ENCODE data around the gene FAM83C. TPM values are rescaled to one million over a fixed set of nuclear protein-coding genes. Genes with fewer than 3 reads are reported as not detected.

FAM83C gene
- total RNA-seq, 1 experiment from 2014 or later = not detected

DNA sequence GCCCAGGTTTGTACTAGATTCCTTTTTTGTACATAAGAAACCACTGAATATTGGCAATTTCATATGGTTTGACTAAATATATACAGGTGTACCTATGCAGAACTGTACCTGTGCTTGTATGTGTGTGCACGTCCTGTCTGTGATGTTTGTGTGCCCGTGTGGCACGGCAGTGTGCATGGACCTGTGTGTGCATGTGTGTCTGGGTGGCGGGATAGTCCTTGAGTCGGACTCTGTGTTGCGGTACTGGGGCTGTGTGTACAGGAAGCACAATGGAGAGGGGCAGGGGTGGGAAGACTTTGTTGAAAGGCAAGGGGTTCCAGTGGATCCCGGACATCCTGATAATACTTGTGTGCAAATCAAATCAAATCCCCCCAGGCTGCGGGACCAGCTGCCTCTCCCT, 3.4 kb upstream of the FAM83C start:
- no peak for DNase-seq (ENCODE audit: low read depth, low spot score)
- Histone ChIP-seq H3K79me2 (ENCODE audit: insufficient read depth, low read length) (no peaks in the 10 kb centered on the region), H3K9ac (ENCODE audit: low read length) (no peak overlapping the region), H3K4me3 (replicated peaks in 1 of 2; ENCODE audit: low read depth in 1 of 2, low read length in 2 of 2) (no peak overlapping the region), H3K9me3 (ENCODE audit: control insufficient read depth in 1 of 2, insufficient read depth in 1 of 2, low read depth in 1 of 2, low read length in 2 of 2) (no peaks in the 10 kb centered on the region), H3K4me1 (ENCODE audit: control insufficient read depth in 1 of 2, insufficient read depth in 2 of 2, low read length in 2 of 2) (peaks cover 5 to 13% of the 10 kb centered on the region in 2 experiments; a peak in 2 of 4 replicates), H3K36me3 (ENCODE audit: control insufficient read depth in 1 of 2, insufficient read depth in 2 of 2, low read length in 2 of 2) (no peaks in the 10 kb centered on the region), H3K9me2 (ENCODE audit: insufficient read depth) (no peaks in the 10 kb centered on the region), H4K20me1 (ENCODE audit: insufficient read depth) (no peaks in the 10 kb centered on the region), H3K27me3 (ENCODE audit: insufficient read depth, low read length) (no peaks in the 10 kb centered on the region), H2AFZ (ENCODE audit: low read depth, low read length, poor library complexity, severe bottlenecking) (no peak overlapping the region), H3K27ac (ENCODE audit: low read depth, low read length) (no peak overlapping the region), H3K4me2 (ENCODE audit: low read length) (no peak overlapping the region)
- no peak for ATAC-seq
- RAD21 ChIA-PET (ENCODE audit: low non-redundant PET in 1 of 2, low total read pairs in 2 of 2, uncharacterized antibody in 2 of 2, unreplicated experiment in 2 of 2) = interaction anchor here in 1 of 2 experiments (0.8 kb wide), 1 partner anchor 11 kb away, joined by 3 read pairs; the partner anchor contains the start of gene EIF6
- POLR2A ChIA-PET = interaction anchor here (1.0 kb wide), 2 partner anchors 8 to 10 kb away, joined by 3 to 4 read pairs; no protein-coding TSS in a partner anchor
- CTCF ChIA-PET = interaction anchor here (5.2 kb wide), 1 partner anchor 9 kb away, joined by 27 read pairs; no protein-coding TSS in a partner anchor
- TF ChIP-seq ELF1 (IDR thresholded peaks at IDR 0.05; ENCODE audit: borderline replicate concordance, low read depth) (no peak), CEBPB (IDR thresholded peaks at IDR 0.05; ENCODE audit: low read depth) (no peak), TCF7L2 (IDR thresholded peaks at IDR 0.05; ENCODE audit: borderline replicate concordance, extremely low read depth, insufficient read depth, insufficient read length) (no peak), SP1 (IDR thresholded peaks at IDR 0.05; ENCODE audit: low read depth) (no peak), EGR1 (IDR thresholded peaks at IDR 0.05; ENCODE audit: low read depth) (no peak), POLR2AphosphoS5 (IDR thresholded peaks at IDR 0.05; ENCODE audit: low read depth, low read length) (no peak), JUND (IDR thresholded peaks at IDR 0.05) (no peak), ZFX (IDR thresholded peaks at IDR 0.05) (no peak), ZNF274 (IDR thresholded peaks at IDR 0.05; ENCODE audit: low read depth, low read length) (no peak), POLR2A (IDR thresholded peaks at IDR 0.05; ENCODE audit: borderline replicate concordance, extremely low read depth, insufficient read depth, insufficient read length) (no peak), SRF (IDR thresholded peaks at IDR 0.05; ENCODE audit: low read depth) (no peak), CBX3 (IDR thresholded peaks at IDR 0.05; ENCODE audit: low read depth) (no peak), RAD21 (IDR thresholded peaks at IDR 0.05; ENCODE audit: low read depth) (no peak), EZH2 (IDR thresholded peaks at IDR 0.05) (no peak), EZH2phosphoT487 (IDR thresholded peaks at IDR 0.05; ENCODE audit: borderline replicate concordance) (no peak)
- TF ChIP-seq, protein P1, sequence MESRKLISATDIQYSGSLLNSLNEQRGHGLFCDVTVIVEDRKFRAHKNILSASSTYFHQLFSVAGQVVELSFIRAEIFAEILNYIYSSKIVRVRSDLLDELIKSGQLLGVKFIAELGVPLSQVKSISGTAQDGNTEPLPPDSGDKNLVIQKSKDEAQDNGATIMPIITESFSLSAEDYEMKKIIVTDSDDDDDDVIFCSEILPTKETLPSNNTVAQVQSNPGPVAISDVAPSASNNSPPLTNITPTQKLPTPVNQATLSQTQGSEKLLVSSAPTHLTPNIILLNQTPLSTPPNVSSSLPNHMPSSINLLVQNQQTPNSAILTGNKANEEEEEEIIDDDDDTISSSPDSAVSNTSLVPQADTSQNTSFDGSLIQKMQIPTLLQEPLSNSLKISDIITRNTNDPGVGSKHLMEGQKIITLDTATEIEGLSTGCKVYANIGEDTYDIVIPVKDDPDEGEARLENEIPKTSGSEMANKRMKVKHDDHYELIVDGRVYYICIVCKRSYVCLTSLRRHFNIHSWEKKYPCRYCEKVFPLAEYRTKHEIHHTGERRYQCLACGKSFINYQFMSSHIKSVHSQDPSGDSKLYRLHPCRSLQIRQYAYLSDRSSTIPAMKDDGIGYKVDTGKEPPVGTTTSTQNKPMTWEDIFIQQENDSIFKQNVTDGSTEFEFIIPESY (IDR thresholded peaks at IDR 0.05; ENCODE audit: extremely low read depth, insufficient replicate concordance, low read length) = no peak
- TF ChIP-seq, protein P2, sequence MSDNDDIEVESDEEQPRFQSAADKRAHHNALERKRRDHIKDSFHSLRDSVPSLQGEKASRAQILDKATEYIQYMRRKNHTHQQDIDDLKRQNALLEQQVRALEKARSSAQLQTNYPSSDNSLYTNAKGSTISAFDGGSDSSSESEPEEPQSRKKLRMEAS (IDR thresholded peaks at IDR 0.05) = no peak
- TF ChIP-seq, protein P3, sequence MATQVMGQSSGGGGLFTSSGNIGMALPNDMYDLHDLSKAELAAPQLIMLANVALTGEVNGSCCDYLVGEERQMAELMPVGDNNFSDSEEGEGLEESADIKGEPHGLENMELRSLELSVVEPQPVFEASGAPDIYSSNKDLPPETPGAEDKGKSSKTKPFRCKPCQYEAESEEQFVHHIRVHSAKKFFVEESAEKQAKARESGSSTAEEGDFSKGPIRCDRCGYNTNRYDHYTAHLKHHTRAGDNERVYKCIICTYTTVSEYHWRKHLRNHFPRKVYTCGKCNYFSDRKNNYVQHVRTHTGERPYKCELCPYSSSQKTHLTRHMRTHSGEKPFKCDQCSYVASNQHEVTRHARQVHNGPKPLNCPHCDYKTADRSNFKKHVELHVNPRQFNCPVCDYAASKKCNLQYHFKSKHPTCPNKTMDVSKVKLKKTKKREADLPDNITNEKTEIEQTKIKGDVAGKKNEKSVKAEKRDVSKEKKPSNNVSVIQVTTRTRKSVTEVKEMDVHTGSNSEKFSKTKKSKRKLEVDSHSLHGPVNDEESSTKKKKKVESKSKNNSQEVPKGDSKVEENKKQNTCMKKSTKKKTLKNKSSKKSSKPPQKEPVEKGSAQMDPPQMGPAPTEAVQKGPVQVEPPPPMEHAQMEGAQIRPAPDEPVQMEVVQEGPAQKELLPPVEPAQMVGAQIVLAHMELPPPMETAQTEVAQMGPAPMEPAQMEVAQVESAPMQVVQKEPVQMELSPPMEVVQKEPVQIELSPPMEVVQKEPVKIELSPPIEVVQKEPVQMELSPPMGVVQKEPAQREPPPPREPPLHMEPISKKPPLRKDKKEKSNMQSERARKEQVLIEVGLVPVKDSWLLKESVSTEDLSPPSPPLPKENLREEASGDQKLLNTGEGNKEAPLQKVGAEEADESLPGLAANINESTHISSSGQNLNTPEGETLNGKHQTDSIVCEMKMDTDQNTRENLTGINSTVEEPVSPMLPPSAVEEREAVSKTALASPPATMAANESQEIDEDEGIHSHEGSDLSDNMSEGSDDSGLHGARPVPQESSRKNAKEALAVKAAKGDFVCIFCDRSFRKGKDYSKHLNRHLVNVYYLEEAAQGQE (IDR thresholded peaks at IDR 0.05; ENCODE audit: low read depth) = no peak
- TF ChIP-seq, protein P4, sequence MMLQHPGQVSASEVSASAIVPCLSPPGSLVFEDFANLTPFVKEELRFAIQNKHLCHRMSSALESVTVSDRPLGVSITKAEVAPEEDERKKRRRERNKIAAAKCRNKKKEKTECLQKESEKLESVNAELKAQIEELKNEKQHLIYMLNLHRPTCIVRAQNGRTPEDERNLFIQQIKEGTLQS (IDR thresholded peaks at IDR 0.05) = no peak
- BruUV-seq (replicated peaks) = no TSS peak
- intact Hi-C loops (cut with micrococcal nuclease) = no loop called here
